ENCODE data around the gene SYT8.

The SYT8 gene

GRCh38 chr11:1825039-1825740, 9.6 kb upstream of the SYT8 start:
- H3K27ac Mint-ChIP-seq, result no peak overlapping the region
- DNase-seq (no peak), ATAC-seq (peak; percentile 26)
- H3K4me3 Mint-ChIP-seq, result no peak overlapping the region
- H3K36me3 Mint-ChIP-seq (ENCODE audit: low read depth), result no peaks in the 10 kb centered on the region
- peaks cover 6% of the 10 kb centered on the region for H3K27me3 Mint-ChIP-seq
- H3K9me3 Mint-ChIP-seq, result no peaks in the 10 kb centered on the region
- no peaks in the 10 kb centered on the region for H3K4me1 Mint-ChIP-seq

- DNase-seq (no peak), ATAC-seq (no peak)
- H3K4me3 Mint-ChIP-seq, result no peak overlapping the region
- H3K4me1 Mint-ChIP-seq, result no peaks in the 10 kb centered on the region
- H3K9me3 Mint-ChIP-seq, result no peaks in the 10 kb centered on the region
- H3K27me3 Mint-ChIP-seq, result peaks cover 6% of the 10 kb centered on the region
- H3K27ac Mint-ChIP-seq, result no peak overlapping the region
- H3K36me3 Mint-ChIP-seq (ENCODE audit: low read depth), result no peaks in the 10 kb centered on the region
These were observed 8.9 kb upstream of the SYT8 start for GRCh38 chr11:1825785-1826451.

- Mint-ChIP-seq H3K36me3 (ENCODE audit: low read depth) (no peaks in the 10 kb centered on the region), H3K9me3 (no peaks in the 10 kb centered on the region), H3K4me1 (no peaks in the 10 kb centered on the region), H3K27me3 (peaks cover 6% of the 10 kb centered on the region), H3K27ac (no peak overlapping the region), H3K4me3 (no peak overlapping the region)
- DNase-seq (no peak), ATAC-seq (no peak)
These were observed 8.2 kb upstream of the SYT8 start for GRCh38 chr11:1826552-1827094.

GRCh38 chr11:1827095-1827813, 7.5 kb upstream of the SYT8 start:
- Mint-ChIP-seq H3K4me3 (no peak overlapping the region), H3K4me1 (peaks cover 2% of the 10 kb centered on the region), H3K27me3 (peaks cover 6% of the 10 kb centered on the region), H3K27ac (no peak overlapping the region), H3K36me3 (ENCODE audit: low read depth) (no peaks in the 10 kb centered on the region), H3K9me3 (no peaks in the 10 kb centered on the region)
- ATAC-seq (no peak), DNase-seq (no peak)

GRCh38 chr11:1827931-1828330, 6.9 kb upstream of the SYT8 start:
- DNase-seq (no peak), ATAC-seq (no peak)
- Mint-ChIP-seq H3K9me3 (no peaks in the 10 kb centered on the region), H3K27ac (no peak overlapping the region), H3K4me1 (peaks cover 2% of the 10 kb centered on the region), H3K4me3 (no peak overlapping the region), H3K27me3 (peaks cover 6% of the 10 kb centered on the region), H3K36me3 (ENCODE audit: low read depth) (no peaks in the 10 kb centered on the region)

GRCh38 chr11:1828542-1828941, 6.2 kb upstream of the SYT8 start:
- Mint-ChIP-seq H3K4me3 (no peak overlapping the region), H3K27ac (no peak overlapping the region), H3K4me1 (peaks cover 2% of the 10 kb centered on the region), H3K27me3 (peaks cover 11% of the 10 kb centered on the region), H3K9me3 (no peaks in the 10 kb centered on the region), H3K36me3 (ENCODE audit: low read depth) (no peaks in the 10 kb centered on the region)
- ATAC-seq, result no peak
- DNase-seq, result no peak

- DNase-seq (no peak), ATAC-seq (no peak)
- no peaks in the 10 kb centered on the region for H3K36me3 Mint-ChIP-seq (ENCODE audit: low read depth)
- no peak overlapping the region for H3K4me3 Mint-ChIP-seq
- no peaks in the 10 kb centered on the region for H3K9me3 Mint-ChIP-seq
- H3K27ac Mint-ChIP-seq, result no peak overlapping the region
- peaks cover 10% of the 10 kb centered on the region for H3K27me3 Mint-ChIP-seq
- H3K4me1 Mint-ChIP-seq, result peaks cover 2% of the 10 kb centered on the region
These were observed 5.6 kb upstream of the SYT8 start for GRCh38 chr11:1829039-1829820.

GRCh38 chr11:1830004-1830321, 4.8 kb upstream of the SYT8 start:
- H3K9me3 Mint-ChIP-seq, result no peaks in the 10 kb centered on the region
- H3K4me1 Mint-ChIP-seq, result peaks cover 2% of the 10 kb centered on the region
- no peak for ATAC-seq
- peaks cover 10% of the 10 kb centered on the region for H3K27me3 Mint-ChIP-seq
- H3K27ac Mint-ChIP-seq, result no peak overlapping the region
- no peak for DNase-seq
- no peaks in the 10 kb centered on the region for H3K36me3 Mint-ChIP-seq (ENCODE audit: low read depth)
- no peak overlapping the region for H3K4me3 Mint-ChIP-seq

GRCh38 chr11:1830322-1831223, 4.2 kb upstream of the SYT8 start:
- ATAC-seq (no peak), DNase-seq (no peak)
- peaks cover 2% of the 10 kb centered on the region for H3K4me1 Mint-ChIP-seq
- H3K27me3 Mint-ChIP-seq, result peaks cover 10% of the 10 kb centered on the region
- H3K9me3 Mint-ChIP-seq, result no peaks in the 10 kb centered on the region
- no peak overlapping the region for H3K4me3 Mint-ChIP-seq
- no peak overlapping the region for H3K27ac Mint-ChIP-seq
- no peaks in the 10 kb centered on the region for H3K36me3 Mint-ChIP-seq (ENCODE audit: low read depth)

- H3K4me1 Mint-ChIP-seq, result peaks cover 2% of the 10 kb centered on the region
- no peak for DNase-seq
- no peaks in the 10 kb centered on the region for H3K36me3 Mint-ChIP-seq (ENCODE audit: low read depth)
- no peak for ATAC-seq
- H3K9me3 Mint-ChIP-seq, result no peaks in the 10 kb centered on the region
- no peak overlapping the region for H3K4me3 Mint-ChIP-seq
- H3K27me3 Mint-ChIP-seq, result peaks cover 10% of the 10 kb centered on the region
- no peak overlapping the region for H3K27ac Mint-ChIP-seq
These were observed 3.2 kb upstream of the SYT8 start for GRCh38 chr11:1831338-1832210.

GRCh38 chr11:1832211-1832919, 2.4 kb upstream of the SYT8 start:
- no peak overlapping the region for H3K4me3 Mint-ChIP-seq
- H3K36me3 Mint-ChIP-seq (ENCODE audit: low read depth), result no peaks in the 10 kb centered on the region
- H3K27ac Mint-ChIP-seq, result no peak overlapping the region
- H3K27me3 Mint-ChIP-seq, result peaks cover 10% of the 10 kb centered on the region
- no peaks in the 10 kb centered on the region for H3K9me3 Mint-ChIP-seq
- ATAC-seq (peak; percentile 56), DNase-seq (peak; percentile 79)
- peaks cover 2% of the 10 kb centered on the region for H3K4me1 Mint-ChIP-seq

- Mint-ChIP-seq H3K36me3 (ENCODE audit: low read depth) (no peaks in the 10 kb centered on the region), H3K27me3 (peaks cover 6% of the 10 kb centered on the region), H3K4me3 (no peak overlapping the region), H3K9me3 (no peaks in the 10 kb centered on the region), H3K4me1 (peaks cover 2% of the 10 kb centered on the region), H3K27ac (no peak overlapping the region)
- DNase-seq, result no peak
- ATAC-seq, result no peak
These were observed 1.9 kb upstream of the SYT8 start for GRCh38 chr11:1832920-1833295.
